Measurements from ENCODE around the gene MGMT.

GRCh38 chr10:129621062-129621461 lies 154.0 kb downstream of the MGMT start:
- TF ChIP-seq EP300 (IDR thresholded peaks at IDR 0.05): no peak
- TF ChIP-seq CTCF (IDR thresholded peaks at IDR 0.05): no peak
- TF ChIP-seq POLR2A (IDR thresholded peaks at IDR 0.05): no peak
- no peak for TF ChIP-seq POLR2AphosphoS5 (IDR thresholded peaks at IDR 0.05)
